ENCODE data around the gene POLR3GL.

POLR3GL gene

DNA sequence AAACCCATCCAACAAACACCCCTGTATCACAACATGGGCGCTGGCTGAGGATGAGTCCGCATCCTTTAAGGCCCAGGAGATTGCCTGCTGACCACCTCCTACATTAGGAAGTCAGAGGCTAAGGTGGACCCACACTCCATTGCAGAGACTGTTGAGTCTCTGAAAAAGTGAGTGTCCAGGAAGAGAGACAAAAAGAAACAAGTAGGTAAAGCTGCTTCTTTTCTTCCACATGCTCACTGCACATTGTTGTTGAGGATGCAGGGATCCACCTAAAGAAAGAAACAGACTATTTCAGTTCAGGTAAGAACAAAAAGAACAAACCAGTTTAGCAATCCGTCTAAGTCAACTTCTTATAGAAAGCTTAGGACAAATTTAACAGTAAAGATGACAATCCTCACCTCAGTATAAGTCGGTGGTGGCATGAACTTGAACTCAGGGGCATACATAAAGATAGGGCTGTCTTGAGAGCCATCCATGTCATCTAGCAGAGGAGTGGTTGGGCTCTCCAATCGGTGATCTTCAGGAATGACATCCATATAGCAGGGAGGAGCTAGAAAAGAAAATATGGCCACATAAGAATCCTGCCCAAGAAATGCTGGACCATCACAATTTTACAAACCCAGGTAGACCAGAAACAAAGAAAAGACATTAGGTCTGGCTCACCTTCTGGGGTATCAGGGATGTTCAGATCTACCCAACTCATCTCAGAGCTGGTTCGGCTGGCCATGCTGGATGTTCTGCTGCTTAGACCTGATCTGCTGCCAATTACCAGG, 29.3 kb downstream of the POLR3GL start:
- DNase-seq = no peak

DNA sequence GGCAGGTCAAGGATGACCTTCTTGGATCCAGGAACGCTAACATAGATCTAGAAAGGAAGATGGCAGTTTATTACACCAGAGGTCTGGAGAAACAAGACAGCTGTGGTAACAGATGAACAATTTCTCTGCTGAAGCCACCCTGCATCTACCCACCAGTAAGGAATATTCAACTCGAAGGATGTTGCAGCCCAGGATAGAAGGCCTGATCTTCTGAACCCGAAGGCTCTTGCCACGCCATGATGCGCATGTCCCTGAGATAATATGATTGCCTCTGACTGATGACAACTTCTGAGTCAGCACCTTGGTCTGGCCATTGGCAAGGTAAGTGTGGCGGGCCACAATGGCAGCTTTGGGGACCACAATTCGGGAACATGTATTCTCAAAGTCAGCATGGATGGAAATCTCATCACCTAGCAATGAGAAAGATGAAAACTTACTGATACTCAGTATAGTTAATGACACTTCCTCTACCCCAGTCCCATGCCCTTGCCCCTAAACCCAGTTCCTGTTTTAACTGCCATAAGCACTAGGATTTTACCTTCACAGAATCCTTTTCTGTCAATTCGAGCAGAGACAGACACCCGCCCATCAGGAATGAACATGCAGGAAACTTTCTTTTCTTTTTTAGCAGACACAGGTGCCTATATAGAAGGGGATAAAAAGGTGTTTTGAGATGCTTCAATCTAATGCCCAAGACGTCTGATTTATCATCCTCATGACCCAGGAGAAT, 30.1 kb downstream of the POLR3GL start:
- no peak for DNase-seq

DNA sequence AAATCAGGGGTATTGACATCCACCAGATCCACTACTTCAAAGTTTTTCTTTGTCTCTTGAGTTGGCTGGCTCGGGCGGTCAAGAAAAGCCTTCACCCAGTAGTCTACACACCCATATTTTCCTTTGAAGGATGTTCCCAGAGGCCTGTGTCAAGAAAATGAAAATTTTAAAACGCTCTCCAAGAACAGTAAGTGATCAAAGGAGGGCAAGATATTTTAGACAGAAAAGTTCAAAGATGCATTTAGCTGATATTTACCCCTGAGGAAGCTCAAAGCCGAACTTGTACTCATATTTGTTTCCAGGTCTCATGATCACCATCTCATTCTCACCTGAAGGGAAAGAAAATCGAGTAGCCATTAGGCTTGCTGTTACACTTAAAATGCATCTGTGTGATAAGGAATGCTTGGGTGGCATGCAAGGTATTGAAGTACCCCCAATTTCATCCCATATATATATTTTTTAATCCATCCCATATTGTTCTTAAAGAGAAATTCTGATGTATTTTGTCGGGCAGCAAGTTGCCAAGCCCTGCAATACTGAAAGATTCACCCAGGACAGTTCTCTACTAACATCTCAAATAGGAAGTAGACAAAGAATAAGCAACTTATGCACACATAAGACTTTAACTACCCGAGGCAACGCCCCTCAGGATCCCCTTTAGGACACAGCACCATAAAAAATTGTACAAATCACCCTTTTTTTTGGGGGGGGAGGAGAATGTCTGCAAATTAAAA, 30.8 kb downstream of the POLR3GL start:
- DNase-seq = no peak

DNA sequence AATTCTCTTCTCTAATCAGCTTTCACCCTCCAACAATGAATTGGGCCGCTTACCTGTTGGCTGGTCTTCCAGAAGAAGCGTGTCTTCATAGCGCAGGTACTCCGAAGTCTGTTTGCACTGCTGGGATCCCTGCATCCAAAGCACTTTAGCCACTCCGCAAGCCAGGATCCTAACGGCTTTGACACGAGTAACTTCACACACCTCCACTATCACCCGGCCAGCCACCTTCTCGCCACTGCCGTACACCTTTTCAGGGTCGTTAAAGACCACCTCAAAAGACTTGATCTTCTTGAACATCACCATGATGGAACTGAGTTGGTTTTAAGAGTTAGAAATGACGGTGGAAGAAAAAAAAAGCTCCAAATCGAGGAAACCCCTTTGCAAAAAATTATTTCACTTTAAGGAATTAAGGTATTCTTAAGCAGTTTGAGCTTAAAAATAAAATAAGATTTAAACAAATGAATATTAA, 31.5 kb downstream of the POLR3GL start:
- no peak for DNase-seq

DNA sequence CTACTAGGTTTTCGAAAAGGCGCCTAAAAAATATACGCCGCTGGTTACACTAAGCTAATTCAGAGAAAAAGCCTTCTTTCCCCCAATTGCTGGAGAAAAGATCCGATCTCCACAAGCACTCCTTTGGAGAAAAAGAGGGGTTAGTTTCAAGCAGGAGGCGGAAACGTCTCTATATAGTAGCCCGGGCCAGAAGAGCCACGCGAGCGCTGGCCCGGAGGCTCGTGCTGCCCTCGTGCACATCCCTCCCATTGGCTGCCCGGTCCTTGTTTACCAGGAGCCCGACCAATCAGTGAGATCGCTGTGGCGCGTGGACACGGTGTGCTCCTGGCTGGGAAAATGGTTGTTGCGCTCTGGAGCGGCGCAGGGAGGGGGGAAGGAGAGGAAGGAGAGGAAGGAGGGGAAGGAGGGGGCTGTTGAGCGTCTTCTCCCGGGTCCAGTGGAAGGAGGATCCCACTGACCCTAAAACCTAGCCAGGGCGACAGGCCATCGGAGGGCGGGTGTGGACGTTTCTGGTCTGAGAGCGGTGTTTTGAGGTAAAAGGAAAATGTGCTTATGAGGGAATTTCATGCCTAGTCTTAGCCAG, 32.0 kb downstream of the POLR3GL start, which contains the start of gene TXNIP:
Gene TXNIP (minus strand): TSS at position 147 of the 583 bp plus-strand sequence. CDS start 313 bp downstream, outside the sequence.
- DNase-seq = peak; percentile 98

DNA sequence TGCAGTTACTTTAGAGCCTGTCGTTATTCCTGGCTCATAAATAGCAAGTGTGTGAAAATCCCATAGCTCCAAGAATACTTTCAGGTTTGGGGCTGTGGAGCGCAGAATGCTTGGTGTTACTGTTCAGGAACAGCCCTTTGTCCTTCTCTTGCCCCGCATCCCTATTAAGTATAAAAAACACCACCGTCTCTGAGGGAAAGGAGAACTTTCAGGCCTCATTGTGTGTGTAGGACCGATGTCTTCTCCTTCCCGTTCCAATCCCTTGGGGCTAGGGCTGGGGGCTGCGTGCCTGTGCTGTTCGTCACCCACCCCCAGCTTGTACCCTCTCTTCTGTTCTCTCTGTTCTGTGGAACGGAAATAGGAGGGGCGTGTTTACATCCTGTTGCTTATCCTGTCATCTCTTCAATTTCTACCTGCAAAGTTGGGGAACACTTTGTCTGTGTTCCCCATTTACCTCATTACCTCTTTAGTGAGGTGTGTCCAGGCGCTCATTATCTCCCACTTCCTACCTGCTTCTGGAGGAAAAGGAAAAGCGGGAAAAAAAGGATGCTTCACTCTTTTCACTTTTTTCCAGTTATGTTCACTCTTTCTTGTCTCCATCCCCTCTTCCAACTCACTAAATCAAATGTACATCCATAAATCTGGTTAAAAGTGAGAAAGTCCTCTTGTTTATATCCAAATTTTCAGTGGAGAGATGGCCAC, 32.7 kb downstream of the POLR3GL start:
- DNase-seq = peak; percentile 3

DNA sequence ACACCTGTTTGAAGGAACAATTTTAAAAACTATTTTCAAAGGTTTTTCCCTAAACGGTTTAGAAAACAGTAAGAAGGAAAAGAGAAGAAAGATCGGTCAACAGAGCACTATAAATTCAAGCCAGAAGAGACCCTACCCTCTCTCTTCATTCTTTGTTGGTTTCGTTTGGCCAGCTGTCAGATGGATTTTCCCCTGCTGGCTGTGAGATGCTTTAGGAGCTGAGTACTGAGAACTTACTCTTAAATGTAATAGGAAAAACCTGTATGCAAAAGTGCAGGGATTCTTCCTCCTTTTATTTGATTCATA, 33.2 kb downstream of the POLR3GL start:
- DNase-seq = peak; percentile 4

DNA sequence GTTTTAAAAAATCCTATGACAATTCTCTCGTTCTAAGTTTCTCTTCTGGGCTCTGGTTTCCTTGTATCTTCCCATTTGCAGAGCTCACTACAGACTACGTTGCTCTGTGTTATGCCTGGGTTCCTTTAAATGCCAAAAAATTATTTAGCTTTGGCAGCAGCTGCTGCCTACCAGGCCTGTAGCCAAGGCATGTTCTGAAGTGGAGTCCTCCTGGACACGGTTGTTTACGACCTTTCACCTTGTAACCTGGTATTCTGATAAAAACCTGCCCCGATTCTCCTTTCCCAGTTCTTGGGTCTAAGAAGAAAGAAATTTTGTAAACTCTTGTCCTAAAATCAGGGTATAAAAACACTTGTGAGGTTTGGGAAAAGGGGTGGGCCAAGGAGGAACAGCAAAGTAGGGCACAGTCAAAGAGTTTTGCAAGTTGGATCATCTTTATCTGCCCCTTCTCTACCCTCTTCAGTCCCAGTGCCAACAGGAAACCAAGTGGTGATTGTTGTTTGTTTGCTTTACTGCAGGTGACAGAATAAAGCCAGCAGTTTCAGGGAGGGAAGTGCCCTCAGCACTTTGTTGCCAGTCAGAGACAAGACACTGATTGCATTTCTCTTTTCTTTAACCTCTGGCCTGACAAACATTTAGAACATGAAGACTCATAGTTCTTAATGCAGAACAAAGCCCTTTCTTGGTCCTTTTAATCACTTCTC, 35.0 kb downstream of the POLR3GL start:
- DNase-seq = no peak

DNA sequence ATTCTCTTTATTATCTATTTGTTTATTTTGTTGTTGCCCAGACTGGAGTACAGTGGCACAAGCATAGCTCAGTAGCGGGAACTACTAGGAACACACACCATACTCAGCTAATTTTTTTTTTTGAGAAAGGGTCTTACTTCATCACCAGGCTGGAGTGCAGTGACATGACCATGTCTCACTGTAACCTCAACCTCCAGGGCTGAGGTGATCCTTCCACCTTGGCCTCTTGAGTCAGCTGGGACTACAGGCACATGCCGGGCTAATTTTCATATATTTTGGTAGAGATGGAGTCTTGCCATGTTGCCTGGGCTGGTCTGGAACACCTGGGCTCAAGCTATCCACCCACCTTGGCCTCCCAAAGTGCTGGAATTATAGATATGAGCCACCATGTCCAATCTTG, 37.2 kb downstream of the POLR3GL start:
- no peak for DNase-seq

DNA sequence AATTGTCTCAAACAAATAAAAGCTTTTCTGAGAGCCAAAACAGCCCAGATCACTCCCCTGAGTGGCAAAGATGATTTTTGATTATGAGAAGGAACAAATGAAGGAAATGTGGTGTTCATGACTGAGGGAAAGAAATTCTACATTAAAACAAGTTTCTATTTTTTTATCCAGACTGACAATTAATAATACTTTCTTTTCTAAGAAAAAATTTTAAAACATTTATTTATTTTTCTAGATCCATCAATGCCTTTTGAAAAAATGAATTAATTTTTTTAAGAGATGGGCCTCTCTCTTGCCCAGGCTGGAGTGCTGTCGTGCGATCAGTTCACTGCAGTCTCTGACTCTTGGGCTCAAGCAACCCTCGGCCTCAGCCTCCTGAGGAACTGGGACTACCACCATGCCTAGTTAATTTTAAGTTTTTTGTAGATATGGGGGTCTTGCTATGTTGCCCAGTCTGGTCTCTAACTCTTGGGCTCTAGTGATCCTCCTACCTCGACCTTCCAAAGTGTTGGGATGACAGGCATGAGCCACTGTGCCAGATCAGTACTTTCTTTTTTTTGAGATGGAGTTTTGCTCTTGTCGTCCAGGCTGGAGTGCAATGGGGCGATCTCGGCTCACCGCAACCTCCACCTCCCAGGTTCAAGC, 43.1 kb downstream of the POLR3GL start:
- DNase-seq = no peak

DNA sequence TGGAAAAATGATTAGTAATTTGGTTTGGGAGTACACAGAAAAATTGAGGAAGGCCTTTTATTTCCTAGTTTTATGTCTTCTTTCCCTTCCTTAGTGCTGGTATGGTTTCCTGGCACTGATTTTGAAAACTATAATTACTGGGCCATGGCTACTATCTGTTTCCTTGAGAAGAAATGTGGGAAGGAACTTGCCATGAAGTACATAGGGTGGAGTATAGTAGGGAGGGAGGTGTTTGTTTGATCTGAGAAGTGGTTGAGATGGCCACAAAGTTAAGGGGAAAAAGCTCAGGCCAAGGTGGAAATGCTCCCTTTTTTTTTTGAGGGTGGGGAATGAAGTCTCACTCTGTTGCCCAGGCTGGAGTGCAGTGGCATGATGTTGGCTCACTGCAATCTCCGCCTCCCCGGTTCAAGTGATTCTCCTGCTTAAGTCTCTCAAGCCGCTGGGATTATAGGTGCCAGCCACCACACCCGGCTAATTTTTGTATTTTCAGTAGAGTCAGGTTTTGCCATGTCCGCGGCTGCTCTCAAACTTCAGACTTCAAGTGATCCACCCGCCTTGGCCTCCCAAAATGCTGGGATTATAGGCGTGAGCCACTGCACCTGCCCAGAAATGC, 45.7 kb downstream of the POLR3GL start:
- DNase-seq = no peak

DNA sequence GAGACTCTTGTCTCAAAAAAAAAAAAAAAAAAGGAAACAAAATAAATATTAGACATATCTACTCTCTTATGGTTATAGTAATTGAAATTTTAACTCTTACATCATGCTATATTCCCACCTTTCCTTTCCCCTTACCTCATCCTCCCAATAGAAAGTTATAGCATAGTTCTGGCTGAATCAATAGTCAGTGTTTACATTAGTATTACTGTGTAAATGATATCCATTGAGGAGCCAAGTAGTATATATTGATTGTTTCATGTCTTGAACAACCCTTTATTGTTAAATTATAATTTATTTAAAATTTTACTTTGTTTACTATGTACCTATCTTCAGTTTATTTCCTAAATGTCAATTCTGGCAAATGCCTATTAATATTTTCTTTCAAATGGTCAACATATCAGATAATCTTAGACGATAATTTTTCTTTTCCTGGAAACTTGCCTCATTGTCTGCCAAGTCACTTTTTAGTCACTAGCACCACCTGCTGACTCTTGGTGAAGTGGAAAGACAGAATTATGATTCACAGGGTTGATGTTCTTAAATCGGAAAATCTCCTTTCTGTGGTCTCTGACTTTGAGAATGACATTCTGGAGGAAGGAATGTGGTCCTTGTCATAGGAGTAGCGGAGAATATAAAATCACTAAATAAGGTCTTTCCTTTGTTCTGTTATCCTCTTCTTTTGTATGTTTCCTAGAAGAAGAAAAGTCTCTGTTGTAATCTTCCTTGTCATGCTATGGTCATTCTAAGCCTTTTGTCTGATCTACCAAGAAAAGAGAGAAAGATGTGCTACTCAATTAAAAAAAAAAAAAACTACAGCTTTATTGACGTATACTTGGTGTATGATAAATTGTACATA, 48.4 kb downstream of the POLR3GL start:
- DNase-seq = peak; percentile 27

DNA sequence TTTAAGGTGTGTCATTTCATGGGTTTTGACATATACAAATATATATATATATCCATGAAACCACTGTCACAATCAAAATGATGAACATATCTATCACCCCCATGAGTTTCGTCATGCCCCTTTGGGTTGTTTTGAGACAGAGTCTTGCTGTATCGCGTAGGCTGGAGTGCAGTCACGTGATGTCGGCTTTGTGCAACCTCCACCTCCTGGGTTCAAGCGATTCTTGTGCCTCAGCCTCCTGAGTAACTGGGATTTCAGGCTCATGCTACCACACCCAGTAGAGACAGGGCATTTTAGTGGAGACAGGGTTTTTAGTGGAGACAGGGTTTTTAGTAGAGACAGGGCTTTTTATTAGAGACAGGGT, 49.1 kb downstream of the POLR3GL start:
- no peak for DNase-seq

DNA sequence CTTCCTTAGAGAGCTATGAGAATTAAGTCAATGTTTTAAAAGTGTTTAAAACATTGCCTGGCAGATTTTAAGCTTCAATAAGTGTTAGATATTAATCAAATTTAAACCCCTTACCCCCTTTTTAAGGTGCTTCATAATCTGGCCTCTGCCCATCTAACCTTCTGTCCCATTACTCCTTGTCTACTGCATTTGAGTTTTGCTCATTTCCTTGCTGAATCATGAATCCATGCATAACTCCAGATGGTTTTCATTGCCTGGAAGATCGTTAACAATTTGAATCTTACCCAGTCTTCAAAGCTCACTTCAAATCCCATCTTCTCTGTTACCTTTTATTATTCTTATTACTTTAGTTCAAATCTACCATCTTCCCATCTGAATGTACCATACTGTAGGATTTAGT, 52.4 kb downstream of the POLR3GL start:
- DNase-seq = no peak

DNA sequence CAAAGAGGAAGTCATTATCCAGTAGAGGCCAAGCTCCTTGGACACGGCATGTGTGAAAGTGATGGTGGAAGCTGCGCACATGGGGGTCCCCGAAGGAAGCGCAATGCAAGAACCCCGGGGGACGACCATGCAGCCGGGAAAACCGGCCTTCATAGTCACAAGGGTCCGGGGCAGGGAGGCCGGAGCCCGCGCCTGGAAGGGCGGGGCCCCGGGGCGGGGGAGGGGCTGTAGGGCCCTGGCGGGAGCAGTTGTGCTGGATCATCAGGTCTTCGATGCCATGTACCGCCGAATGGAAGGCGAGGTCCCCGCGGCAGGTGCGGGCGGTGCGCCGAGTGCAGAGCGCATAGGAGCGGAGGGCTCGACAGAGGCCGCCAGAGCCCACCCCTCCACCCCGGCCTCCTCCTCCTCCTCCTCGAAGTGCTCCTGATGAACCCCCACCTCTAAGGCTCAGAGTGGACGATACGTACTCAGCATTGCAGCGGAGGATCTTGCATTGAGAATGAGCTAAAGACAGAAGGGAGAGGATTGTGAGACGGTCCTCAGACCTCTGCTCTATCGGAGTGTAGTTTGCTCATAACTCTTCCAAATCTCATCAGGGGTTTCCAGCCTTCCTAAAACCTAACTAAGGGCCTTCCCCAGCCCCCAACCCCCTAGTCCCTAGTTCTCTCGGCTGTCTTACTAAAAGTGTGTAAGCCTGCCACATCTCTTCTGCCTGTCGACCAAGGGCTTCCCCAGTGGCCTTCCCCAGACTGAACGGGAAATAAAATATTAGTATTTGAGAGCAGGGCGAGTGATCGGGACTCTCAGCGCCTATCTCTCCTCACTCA, 55.0 kb downstream of the POLR3GL start:
- DNase-seq = no peak

DNA sequence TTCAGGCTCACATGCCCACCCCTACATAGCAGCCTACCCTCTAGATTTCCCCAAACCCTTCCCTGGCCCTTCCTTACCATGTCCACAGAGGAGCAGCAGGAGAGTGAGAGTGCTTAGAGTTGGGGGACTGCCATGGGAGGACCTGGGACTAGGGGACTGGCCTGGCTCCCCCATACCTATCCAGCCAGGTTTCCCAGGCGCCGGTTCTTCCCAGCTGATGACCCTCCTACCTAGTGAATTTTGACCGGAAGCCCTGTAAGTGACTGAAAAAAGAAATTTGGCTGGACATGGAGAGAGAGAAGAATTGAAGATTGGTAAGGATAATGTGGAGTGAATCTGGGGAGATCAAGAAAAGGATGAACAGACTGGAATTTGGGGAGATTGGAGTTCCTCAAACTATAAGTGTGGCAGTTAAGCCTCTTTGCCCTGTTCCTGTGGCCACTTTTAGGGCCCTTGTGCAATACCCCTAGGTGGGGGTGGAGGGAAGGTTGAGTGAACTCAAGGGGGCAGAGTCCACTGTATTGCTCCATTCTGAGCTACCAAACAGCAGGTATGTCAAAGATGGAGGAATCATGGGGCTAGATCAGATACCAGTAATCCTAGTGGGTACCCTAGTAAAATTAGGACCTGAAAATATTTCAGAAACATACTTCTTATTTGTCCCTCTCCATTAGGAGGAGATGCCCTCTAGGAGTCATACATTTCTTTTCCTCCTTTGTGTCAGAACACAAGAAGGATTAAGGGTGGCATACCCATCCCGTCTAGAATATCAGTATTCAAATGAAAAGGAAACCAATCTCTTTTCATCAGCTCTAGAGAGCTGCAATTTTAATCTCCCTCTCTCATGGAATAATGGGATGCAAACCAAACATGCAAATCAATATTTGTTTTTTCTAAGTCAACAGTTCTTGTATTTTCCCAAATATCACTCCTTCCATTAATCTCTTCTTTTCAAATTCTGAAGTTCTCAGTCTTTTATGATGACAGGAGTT, 55.9 kb downstream of the POLR3GL start:
- DNase-seq = no peak

DNA sequence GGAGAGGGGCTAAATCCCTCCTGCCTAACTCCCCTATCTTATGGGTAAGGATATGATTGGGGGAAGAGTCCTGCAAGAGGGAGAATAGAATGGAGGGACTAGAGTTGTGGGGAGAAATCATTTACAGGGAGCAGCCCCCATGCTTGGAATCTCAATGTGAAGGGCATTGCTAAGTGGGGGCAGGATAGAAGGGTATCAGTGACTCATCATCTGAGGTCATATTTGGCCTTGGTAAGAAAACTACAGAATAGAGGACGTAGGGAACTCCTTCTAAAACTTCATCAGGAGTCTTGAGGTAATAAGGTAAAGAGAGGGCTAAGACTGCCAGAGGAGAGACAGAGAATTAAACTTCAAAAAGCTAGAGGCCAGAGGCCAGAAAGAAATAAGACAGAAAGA, 56.6 kb downstream of the POLR3GL start:
- DNase-seq = no peak

Measured in NCI-H2171 (cell line).